Measurements from ENCODE around the gene PIK3AP1.

PIK3AP1 gene

GRCh38 chr10:96613576-96613975 is 106.7 kb downstream of the PIK3AP1 start:
- H3K4me3 ChIP-seq (ENCODE audit: low read length) = no peak overlapping the region
- TF ChIP-seq CTCF (conservative IDR thresholded peaks at IDR 0.05; ENCODE audit: low read depth, low read length) = no peak
- no peak for DNase-seq (ENCODE audit: low read depth)

- TF ChIP-seq CTCF (conservative IDR thresholded peaks at IDR 0.05; ENCODE audit: low read depth, low read length) = no peak
- DNase-seq (ENCODE audit: low read depth) = no peak
- no peak overlapping the region for H3K4me3 ChIP-seq (ENCODE audit: low read length)
Measured at GRCh38 chr10:96612055-96612830, 108.1 kb downstream of the PIK3AP1 start.

- no peak for DNase-seq (ENCODE audit: low read depth)
- no peak overlapping the region for H3K4me3 ChIP-seq (ENCODE audit: low read length)
- TF ChIP-seq CTCF (conservative IDR thresholded peaks at IDR 0.05; ENCODE audit: low read depth, low read length) = no peak
Measured at GRCh38 chr10:96610817-96611216, 109.5 kb downstream of the PIK3AP1 start.

- DNase-seq (ENCODE audit: low read depth) = no peak
- H3K4me3 ChIP-seq (ENCODE audit: low read length) = no peak overlapping the region
- no peak for TF ChIP-seq CTCF (conservative IDR thresholded peaks at IDR 0.05; ENCODE audit: low read depth, low read length)
Measured at GRCh38 chr10:96609510-96609909, 110.8 kb downstream of the PIK3AP1 start.

GRCh38 chr10:96608805-96609204 is 111.5 kb downstream of the PIK3AP1 start:
- no peak overlapping the region for H3K4me3 ChIP-seq (ENCODE audit: low read length)
- TF ChIP-seq CTCF (conservative IDR thresholded peaks at IDR 0.05; ENCODE audit: low read depth, low read length) = no peak
- DNase-seq (ENCODE audit: low read depth) = no peak

GRCh38 chr10:96608262-96608661 is 112.1 kb downstream of the PIK3AP1 start:
- no peak for DNase-seq (ENCODE audit: low read depth)
- no peak overlapping the region for H3K4me3 ChIP-seq (ENCODE audit: low read length)
- no peak for TF ChIP-seq CTCF (conservative IDR thresholded peaks at IDR 0.05; ENCODE audit: low read depth, low read length)

GRCh38 chr10:96606946-96607345 is 113.4 kb downstream of the PIK3AP1 start:
- no peak for DNase-seq (ENCODE audit: low read depth)
- H3K4me3 ChIP-seq (ENCODE audit: low read length) = no peak overlapping the region
- TF ChIP-seq CTCF (conservative IDR thresholded peaks at IDR 0.05; ENCODE audit: low read depth, low read length) = no peak
